CD4-positive, alpha-beta T cell treated with Interferon alpha-2 for 1 hour (primary cell): Measurements from ENCODE around the gene SPIRE2.
"Not testable (repeated sequence)": the region's sequence is repeated elsewhere in the genome, so short reads cannot be mapped to it uniquely, and the experiment has no call there.

Experiments
- DNase-seq, 2 donors: peaks; one replicate each; pipeline ENCODE4 v3.0.0-alpha.2; 2020 to 2022

The SPIRE2 gene

DNA sequence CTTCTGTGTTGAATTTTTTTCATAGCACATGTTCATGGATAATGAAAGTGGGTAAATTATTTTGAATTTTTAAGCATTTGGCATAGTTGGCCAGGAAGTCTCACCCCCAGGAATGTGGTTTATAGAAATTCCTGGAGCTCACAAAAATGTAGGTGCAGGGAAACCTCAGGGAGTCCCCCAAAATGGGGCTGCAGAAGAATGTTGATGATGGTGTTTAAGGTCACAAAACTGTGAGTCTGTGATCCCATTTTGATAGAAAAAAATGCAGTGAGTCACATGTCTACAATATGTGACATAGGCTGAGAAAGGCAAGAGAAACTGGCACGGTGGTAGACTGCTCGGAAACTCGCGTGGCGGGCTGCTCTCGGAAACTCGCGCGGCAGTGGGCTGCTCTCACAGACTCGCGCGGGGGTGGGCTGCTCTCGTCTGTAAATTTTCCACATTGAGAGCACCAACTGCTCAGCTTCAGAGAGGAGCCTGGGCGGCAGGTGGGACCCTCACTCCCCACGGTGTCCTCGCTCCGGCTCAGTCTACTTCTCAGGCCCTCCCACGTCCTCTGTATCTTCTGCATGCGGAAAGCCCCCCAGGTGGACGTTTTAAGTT, 71.7 kb downstream of the SPIRE2 start:
- no peak for DNase-seq

DNA sequence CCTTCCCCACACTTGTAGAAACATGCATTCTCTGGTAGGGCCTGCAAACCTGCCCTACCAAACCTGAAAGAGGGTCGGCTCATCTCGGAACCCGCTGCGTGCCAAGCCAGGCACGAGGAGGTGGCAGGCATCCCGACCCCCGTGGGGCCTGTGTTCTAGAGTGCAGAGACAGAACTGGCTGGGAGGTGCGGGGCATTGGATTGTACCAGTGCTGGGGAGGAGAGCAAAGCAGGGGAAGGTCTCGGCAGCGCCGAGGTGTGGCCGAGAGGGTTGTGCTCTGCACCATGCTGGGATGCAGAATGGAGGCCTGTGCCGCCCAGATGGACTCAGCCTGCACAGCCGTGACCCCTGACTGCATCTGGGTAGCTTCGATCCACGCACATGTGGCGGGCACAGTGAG, 72.6 kb downstream of the SPIRE2 start:
- DNase-seq: no peak

DNA sequence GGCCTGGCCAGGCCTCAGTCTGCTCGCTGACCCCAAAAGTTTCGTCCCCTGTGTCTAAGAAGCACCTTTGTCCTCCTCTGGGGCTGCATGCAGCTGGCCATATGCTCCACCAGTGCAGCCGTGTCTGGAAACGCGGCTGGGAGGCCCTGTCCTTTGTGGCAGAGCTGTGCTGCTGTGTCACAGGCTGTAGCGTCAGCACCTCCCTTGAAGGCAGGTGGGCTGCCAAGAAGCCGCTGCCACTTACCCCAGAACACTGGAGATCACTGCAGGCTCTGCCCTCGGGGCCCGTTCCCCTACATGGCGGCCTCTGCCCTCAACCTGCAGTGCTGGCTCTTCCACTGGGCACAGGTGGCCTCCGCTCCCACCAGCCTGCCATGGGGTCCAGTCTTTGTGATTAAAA, 74.7 kb downstream of the SPIRE2 start:
- no peak for DNase-seq

DNA sequence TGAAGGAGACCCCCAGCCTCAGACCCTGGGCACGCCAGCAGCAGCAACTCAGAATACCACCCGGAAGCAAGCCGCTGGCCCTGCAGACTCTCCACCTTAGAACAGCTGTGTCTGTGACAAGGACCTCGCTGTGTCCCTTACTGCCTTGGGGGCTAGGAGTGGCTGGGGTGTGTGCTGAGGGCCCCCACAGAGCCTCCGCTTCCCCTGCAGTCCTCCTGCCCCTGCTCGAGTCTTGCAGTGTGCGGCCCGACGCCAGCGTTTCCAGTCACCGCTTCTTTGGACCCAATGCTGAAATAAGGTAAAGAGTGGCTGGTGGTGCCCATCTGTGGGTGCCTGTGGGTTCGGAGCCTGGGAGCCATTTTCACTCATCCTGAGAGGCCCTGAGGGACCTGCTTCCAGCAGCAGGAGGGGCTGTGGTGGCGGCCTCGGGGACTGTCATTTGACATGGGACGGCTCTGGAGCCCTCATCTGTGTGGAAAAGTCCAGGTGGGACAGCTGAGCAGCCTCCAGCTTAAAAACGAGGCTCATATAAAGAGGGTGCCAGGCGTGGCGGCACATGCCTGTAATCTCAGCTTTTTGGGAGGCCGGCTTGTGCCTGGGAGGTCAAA, 75.7 kb downstream of the SPIRE2 start:
- no peak for DNase-seq

DNA sequence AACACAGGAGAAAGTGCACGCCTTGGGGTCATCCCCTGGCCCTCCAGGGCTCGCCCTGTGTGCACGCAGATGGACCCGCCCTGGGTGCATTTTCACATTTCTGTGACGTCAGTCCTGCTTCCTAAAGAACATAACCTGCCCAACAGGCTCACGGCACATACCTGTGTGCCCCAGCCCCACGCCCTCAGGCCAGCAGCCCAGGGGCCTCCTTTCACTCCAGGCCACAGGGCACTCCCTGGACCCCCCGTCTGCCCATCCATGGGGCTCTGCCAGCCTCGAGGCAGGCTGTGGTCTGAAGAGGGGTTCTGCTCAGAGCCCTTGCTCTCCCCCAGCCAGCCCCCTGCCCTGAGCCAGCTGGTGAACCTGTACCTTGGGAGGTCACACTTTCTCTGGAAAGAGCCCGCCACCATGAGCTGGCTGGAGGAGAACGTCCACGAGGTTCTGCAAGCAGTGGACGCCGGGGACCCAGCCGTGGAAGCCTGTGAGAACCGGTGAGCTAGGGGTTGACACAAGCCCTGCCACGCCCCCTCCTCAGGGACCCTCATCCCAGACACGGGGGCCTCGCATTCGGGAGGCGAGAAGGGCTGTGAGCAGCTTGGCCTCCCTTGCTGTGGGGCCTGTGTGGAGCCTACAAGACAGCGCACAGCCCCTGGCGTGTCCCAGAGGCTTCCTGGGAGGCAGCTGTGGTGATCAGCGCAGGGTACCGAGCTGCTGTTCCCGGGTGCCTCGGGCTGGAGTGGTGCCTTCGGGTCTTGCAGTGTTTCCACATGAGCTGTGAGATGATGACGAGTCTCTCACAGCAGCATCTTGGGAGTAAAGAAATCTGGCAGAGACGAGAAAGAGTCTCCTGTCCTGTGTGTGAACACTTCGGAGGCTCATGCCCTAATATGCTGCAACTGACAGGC, 76.6 kb downstream of the SPIRE2 start:
- DNase-seq: no peak

DNA sequence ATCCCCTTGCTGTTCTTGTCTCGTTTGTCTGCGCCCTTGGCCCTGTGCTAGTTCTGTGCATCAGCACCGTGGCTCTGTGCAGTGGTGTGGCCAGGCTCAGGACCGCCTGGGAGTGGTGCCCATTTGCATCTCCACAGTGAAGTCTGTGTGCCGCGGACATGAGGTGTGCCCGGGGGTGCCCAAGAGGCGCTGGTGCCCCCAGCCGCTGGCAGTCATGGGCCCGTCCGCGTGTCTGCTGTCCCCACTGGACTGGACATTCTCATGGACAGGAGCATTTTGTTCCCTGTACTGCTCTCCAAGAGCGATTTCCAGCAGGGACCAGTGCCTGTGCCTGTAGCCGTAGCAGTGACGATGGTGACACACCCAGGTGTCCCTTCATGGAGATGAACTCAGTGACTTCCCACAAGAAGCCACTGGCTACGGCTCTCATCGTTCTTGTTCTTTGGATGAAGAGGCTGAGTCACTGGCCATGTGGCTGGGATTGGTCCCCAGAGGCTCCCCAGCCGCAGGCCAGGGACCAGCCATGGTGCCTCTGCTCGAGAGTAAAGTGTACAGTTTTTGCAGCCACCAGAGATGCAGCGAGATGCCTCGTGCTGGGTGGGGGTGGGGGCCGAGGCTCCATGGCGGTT, 77.3 kb downstream of the SPIRE2 start:
- no peak for DNase-seq

DNA sequence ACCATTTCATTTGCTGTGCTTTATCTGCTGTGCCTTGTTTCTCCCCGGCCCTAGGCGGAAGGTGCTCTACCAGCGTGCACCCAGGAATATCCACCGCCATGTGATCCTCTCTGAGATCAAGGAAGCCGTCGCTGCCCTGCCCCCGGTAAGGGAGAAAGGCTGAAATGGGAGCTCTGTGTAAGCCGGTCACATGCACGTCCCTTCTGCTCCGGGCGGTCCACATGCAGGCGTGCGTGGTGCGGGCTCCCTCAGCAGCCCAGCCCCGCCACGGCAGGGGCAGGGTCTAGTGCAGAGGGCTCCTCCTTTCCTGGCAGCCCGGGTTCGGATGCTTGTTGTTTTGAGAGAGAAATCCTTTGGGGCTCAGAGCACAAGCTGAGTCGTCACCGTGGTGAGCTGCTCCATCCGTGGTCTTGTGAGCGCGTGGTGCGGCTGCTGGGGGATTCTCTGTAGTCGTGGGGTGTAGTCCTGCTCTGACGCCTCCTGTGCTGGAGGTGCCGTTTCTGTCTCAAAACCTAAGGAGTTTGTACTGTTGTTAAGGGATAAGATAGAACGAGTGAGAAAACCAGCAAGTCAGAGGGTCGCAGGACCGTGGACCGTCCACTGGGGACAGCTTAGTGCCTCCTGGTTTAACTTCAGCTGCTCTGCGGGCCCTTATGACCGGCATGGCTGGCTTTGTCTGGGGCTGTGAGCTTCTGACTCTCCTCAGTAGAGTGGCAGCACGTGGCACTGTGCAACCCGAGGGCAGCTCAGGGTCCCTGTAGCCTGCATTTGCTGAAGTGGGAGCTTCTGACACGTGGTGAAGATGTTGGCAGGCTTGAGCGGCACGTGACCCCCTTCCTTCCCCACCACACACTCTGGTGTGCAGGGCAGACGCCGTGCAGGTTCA, 78.1 kb downstream of the SPIRE2 start:
- no peak for DNase-seq

DNA sequence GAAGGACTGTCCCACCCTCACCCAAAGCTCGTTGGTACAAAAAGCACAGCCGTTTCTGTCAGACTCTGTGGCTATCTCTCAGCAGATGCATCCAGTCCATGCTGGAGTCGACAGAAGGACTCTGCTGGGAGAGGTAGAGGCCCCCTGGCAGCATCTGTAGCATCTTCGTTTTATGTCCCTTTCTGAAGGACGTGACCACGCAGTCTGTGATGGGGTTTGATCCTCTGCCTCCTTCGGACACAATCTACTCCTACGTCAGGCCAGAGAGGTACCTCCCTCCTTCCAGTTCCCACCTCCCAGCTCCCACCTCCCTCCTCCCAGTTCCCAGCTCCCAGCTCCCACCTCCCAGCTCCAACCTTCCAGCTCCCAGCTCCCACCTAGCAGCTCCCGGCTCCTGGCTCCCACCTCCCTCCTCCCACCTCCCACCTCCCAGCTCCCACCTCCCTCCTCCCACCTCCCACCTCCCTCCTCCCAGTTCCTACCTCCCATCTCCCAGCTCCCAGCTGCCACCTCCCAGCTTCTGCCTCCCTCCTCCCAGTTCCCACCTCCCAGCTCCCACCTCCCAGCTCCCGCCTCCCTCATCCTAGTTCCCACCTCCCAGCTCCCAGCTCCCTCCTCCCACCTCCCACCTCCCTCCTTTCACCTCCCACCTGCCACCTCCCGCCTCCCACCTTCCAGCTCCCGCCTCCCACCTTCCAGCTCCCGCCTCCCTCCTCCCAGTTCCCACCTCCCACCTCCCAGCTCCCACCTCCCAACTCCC, 79.0 kb downstream of the SPIRE2 start:
- no peak for DNase-seq

DNA sequence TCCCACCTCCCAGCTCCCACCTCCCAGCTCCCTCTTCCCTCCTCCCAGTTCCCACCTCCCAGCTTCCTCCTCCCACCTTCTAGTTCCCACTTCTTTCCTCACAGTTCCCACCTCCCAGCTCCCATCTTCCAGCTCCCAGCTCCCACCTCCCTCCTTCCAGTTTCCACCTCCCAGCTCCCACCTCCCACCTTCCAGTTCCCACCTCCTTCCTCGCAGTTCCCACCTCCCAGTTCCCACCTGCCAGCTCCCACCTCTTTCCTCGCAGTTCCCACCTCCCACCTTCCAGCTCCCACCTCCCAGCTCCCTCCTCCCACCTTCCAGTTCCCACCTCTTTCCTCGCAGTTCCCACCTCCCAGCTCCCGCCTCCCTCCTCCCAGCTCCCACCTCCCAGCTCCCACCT, 80.0 kb downstream of the SPIRE2 start:
- no peak for DNase-seq

DNA sequence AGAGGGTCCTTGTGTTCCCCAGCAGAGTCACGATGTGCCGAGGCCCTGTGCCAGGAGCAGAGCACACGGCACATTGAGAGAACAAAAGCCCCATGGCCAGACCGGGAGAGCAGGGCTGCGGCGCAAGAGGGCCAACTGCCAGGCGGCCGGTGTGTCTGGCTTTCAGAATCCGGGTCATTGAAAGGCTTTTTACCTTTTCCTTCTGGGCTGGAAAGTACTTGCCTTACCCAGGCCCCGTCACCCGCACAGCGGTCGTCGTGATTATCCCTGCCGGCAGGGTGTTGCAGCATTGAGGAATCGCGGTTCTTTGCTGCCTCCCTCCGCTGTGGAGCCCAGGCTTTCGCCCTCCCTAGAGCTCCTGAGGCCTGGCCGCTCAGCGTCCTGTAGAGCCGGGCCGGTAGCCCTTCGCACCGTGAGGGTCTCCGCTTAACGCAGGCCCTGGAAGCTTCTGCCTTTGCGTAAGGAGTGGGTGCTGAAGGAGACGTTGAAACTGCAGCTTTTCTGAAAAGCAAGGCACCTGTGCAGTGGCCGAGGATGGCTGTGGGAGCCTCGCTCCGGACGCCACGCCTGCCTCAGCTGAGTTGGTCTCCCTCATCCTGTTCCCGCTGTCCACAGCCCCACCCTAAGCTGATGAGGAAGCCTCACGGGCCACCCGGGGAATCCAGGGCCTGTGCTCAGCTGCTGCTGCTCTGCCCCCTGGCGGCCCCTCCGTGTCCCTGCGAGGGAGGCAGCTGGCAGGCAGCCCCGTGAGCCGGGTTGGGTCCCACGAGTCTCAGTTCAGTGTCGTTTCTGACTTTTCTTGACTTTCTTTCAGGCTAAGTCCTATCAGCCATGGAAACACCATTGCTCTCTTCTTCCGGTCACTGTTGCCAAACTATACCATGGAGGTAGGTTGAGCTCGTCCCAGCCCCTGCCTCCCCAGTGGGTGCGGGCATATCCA, 81.8 kb downstream of the SPIRE2 start:
- peak; percentile 68 to 73 for DNase-seq

DNA sequence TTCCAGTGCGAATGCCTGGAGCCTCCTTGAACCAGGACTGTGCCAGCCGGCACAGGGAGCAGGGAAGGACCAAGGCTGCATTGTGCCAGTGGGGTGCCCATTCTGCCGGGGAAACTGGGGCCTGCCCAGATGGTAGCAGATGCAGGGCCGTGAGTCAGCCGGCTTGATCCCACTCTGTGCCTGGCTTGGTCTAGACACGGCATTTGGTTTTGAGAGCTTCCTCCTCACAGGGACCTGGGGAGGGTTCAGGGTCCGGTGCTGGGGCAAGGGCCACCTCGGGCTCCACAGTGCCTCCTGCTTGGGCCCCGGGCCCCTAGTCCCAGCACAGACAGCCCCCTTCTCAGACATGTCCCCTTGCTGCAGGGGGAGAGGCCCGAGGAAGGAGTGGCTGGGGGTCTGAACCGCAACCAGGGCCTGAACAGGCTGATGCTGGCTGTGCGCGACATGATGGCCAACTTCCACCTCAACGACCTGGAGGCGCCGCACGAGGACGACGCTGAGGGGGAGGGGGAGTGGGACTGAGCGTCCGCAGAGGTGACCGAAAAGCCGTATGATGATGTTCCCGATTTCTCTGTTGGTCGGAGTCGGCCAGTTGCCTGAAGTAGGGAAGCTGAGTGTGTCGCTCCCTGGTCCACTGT, 82.6 kb downstream of the SPIRE2 start:
- no peak for DNase-seq

DNA sequence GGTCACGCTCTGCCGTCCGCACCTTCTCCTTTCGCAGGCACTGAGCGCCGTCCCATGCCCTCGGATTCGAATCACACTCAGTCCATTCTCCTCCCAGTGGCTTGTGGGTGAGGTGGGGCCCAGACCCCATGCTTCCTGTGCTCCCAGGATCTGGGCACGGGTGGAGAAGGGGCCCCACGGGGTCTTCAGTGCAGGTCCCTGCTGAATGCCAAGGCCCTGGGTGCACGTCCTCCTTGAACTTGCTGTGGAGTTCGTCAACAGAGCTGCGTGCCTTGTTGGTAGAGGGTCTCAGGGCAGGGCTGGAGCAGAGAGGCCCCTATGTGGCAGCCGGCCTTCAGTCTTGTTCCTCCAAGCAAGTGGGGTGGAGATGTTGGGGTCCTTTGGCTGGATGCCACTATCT, 83.1 kb downstream of the SPIRE2 start:
- DNase-seq: no peak

DNA sequence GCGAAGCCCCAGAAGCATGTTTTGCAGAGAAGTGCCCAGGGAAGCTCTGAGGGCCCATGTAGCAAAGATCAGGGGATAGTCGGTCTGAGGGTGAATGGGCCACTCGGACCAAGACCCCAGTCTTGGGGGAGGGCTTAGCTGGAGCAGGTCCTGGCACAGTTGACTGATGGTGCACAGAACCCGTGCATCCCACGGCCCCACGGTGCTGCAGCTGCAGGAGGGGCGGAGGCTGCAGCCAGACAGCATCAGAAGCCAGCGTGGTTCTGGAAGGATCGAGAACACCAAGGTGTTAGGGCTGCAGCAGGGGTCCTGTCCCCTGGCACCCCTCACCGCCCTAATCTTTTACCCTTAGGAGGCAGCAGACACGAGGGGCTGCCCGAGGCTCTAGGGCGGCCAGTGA, 83.9 kb downstream of the SPIRE2 start:
- DNase-seq: no peak

DNA sequence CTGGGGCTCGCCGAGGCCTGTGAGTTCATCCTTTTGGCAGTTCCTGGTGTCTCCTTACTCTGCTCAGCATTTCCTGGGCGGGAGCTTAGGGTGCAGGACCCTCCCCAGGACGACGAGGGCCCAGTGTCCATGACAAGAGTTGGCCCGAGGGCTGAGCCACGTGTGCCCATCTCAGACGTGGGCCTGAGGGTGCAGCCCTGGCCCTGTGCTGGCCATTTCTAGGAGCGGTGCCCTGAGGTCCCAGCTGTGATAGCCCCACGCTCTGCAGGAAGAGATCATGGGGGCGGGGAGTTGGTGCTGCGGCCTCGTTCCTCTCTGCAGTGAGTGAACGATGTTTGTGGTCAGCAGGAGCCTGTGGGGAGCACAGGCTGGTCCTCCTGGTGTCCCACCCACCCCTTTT, 84.4 kb downstream of the SPIRE2 start:
- no peak for DNase-seq

DNA sequence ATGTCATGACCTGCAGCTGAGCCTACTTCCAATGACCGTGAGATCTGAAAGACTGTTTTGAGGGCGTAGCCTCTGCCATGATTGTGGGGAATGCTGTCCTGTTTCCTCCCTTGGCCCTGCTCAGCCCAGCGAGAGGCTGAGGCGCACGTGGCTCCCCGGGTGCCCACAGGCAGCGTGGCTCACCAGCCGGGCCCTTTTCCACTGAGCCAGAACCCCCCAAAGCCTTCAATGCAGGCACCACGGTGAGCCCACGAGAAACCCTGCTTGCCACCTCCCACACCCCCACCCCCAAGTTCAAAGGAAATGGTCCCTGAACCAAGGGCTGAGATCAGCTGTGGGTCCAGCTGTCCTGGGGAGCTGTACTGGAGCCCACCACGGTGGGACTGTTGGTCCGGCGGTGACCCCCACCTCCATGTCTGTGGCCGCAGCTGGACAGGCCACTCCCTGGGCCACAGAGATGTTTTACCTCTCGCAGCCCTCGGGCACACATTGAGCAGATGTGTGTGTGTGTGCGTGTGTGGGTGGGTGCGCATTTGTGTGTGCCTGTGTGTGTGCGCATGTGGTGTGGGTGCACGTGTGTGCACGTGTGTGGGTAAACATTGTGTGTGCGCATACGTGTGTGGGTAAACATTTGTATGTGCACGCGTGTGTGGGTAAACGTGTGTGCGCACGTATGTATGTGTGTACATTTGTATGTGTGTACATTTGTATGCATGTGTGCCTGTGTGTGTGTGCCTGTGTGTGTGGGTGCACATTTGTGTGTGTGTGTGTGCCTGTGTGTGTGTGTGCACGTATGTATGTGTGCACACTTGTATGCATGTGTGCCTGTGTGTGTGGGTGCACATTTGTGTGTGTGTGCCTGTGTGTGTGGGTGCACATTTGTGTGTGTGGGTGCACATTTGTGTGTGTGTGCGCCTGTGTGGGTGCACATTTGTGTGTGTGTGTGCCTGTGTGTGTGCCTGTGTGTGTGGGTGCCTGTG, 85.4 kb downstream of the SPIRE2 start:
- no peak for DNase-seq

DNA sequence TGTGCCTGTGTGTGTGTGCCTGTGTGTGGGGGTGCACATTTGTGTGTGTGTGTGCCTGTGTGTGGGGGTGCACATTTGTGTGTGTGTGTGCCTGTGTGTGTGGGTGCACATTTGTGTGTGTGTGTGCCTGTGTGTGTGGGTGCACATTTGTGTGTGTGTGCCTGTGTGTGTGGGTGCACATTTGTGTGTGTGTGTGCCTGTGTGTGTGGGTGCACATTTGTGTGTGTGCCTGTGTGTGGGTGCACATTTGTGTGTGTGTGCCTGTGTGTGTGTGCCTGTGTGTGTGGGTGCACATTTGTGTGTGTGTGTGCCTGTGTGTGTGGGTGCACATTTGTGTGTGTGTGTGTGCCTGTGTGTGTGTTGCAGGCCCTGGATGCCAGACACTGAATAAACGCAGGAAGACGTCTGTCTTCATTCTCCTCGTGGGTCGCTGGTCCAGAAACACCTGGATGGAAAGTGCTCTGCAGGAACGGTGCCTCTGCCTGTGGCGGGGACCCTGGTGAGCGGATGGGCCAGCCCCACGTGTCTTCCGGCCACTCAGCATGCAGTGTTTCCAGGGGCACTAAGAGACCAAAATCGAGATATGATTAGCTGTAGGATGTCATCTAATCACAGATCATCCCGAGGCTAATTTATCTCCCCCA, 86.5 kb downstream of the SPIRE2 start:
- DNase-seq: not testable (repeated sequence)

DNA sequence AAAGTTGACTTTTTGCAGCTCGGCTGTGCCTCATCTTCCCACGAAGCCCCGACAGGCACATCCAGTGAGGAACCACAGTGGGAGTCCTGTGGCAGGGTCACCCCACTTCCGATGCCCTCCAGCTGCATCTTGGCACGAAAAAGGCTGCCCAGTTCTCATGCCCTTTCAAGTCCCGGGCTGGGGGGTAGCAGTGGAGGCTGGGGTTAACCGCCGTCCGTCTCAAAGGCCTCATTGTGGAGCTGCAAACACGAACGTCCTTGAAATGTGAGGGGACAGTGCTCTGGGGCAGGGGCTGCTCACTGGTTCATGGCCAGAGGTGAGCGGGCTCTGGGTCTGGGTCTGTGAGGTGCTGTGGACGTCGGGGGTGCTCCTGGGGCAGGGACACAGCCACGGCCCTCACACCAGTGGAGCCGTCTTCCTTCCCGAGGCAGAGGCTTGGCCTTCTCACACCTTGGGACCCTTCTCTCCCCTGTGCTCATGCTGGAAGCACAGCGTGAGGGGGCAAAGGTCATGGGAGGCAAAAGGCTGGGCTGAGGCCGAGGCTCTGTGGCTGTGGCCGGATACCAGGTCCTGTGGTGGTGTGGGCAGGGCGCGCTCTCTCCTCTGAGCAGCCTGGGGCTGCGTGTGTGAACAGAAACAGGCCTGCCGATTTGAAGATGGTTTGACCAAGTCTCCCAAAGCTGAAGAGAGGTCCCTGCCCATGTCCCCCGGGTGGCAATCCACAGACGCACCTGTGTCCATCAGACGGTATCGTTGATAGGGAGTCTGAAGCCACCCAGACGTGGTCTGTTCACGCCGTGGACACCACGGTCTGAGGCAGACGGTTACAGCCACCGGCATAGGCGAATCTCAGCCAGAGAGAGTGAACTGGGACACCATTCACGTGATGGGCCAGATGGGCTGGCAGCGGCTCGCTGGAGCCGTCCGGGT, 87.3 kb downstream of the SPIRE2 start:
- DNase-seq: no peak
